GM21529 (cell line): ENCODE data around the gene FHOD1.

Experiments
- ATAC-seq: cut with Tn5 transposase; IDR thresholded peaks from one replicate; pipeline ENCODE4 v1.9.1; 2021; ENCODE audit not compliant: unreplicated experiment

Gene FHOD1

GRCh38 chr16:67236563-67237395 is 10.5 kb downstream of the FHOD1 start:
- no peak for ATAC-seq

GRCh38 chr16:67235816-67236562 is 11.3 kb downstream of the FHOD1 start:
- no peak for ATAC-seq

GRCh38 chr16:67234180-67234597 is 13.1 kb downstream of the FHOD1 start:
- no peak for ATAC-seq

GRCh38 chr16:67233596-67233995 is 13.7 kb downstream of the FHOD1 start:
- no peak for ATAC-seq

GRCh38 chr16:67230809-67231660 is 16.2 kb downstream of the FHOD1 start:
- no peak for ATAC-seq

- no peak for ATAC-seq
These were observed 17.1 kb downstream of the FHOD1 start for GRCh38 chr16:67229906-67230808.

GRCh38 chr16:67228905-67229304 is 18.4 kb downstream of the FHOD1 start:
- no peak for ATAC-seq

- no peak for ATAC-seq
These were observed 19.1 kb downstream of the FHOD1 start for GRCh38 chr16:67228034-67228785.

- ATAC-seq = no peak
These were observed 19.7 kb downstream of the FHOD1 start for GRCh38 chr16:67227567-67227921.

GRCh38 chr16:67226804-67227566 is 20.3 kb downstream of the FHOD1 start, which contains the start of gene TMEM208:
Gene TMEM208, plus strand, starts transcription at chr16:67227130. Its CDS starts 89 bp downstream, at chr16:67227219.
- peak; percentile 92 for ATAC-seq

GRCh38 chr16:67226295-67226803 is 20.9 kb downstream of the FHOD1 start:
- ATAC-seq = no peak

GRCh38 chr16:67223992-67224391 is 23.3 kb downstream of the FHOD1 start:
- no peak for ATAC-seq

- no peak for ATAC-seq
These were observed 30.4 kb downstream of the FHOD1 start for GRCh38 chr16:67216612-67217490.

GRCh38 chr16:67215706-67216105 is 31.6 kb downstream of the FHOD1 start:
- no peak for ATAC-seq

GRCh38 chr16:67213197-67214019 is 33.9 kb downstream of the FHOD1 start:
- no peak for ATAC-seq

- ATAC-seq = no peak
These were observed 34.5 kb downstream of the FHOD1 start for GRCh38 chr16:67212766-67213165.

- no peak for ATAC-seq
These were observed 35.6 kb downstream of the FHOD1 start for GRCh38 chr16:67211674-67212073.
